HS-27A (cell line): ENCODE measurements around the gene S100A14.
"Not testable (repeated sequence)": the region's sequence is repeated elsewhere in the genome, so short reads cannot be mapped to it uniquely, and the experiment has no call there.

Experiments
- DNase-seq: peaks from one replicate; pipeline ENCODE4 v3.0.0-alpha.2; 2012; ENCODE audit warnings: low read depth, missing footprints

Gene S100A14

GRCh38 chr1:153614906-153615305 is 1.2 kb downstream of the S100A14 start:
- DNase-seq = no peak

GRCh38 chr1:153614189-153614900 is 1.8 kb downstream of the S100A14 start:
- no peak for DNase-seq

GRCh38 chr1:153613406-153613805 is 2.7 kb downstream of the S100A14 start:
- DNase-seq = no peak

GRCh38 chr1:153612755-153613331 is 3.3 kb downstream of the S100A14 start, which contains the start of gene S100A16:
Gene S100A16, minus strand, starts transcription at chr1:153613137. Its CDS starts 4,986 bp downstream, at chr1:153608151.
- no peak for DNase-seq

GRCh38 chr1:153612111-153612754 is 3.9 kb downstream of the S100A14 start:
- no peak for DNase-seq

- DNase-seq = no peak
These were observed 4.8 kb downstream of the S100A14 start for GRCh38 chr1:153611356-153611755.

- DNase-seq = no peak
These were observed 5.3 kb downstream of the S100A14 start for GRCh38 chr1:153610811-153611301.

GRCh38 chr1:153610334-153610733 is 5.8 kb downstream of the S100A14 start:
- DNase-seq = no peak

- no peak for DNase-seq
These were observed 6.6 kb downstream of the S100A14 start for GRCh38 chr1:153609585-153609907.

- no peak for DNase-seq
These were observed 7.2 kb downstream of the S100A14 start for GRCh38 chr1:153608742-153609584.

GRCh38 chr1:153608089-153608682 is 7.9 kb downstream of the S100A14 start:
- no peak for DNase-seq

GRCh38 chr1:153607381-153607780 is 8.7 kb downstream of the S100A14 start:
- DNase-seq = no peak

GRCh38 chr1:153606194-153606593 is 9.9 kb downstream of the S100A14 start:
- DNase-seq = no peak

- DNase-seq = no peak
These were observed 13.4 kb downstream of the S100A14 start for GRCh38 chr1:153602749-153603148.

- DNase-seq = no peak
These were observed 16.3 kb downstream of the S100A14 start for GRCh38 chr1:153599847-153600246.

GRCh38 chr1:153598309-153599172 is 17.6 kb downstream of the S100A14 start:
- DNase-seq = no peak

GRCh38 chr1:153597206-153597605 is 18.9 kb downstream of the S100A14 start:
- no peak for DNase-seq

- DNase-seq = no peak
These were observed 23.4 kb downstream of the S100A14 start for GRCh38 chr1:153592748-153593147.

GRCh38 chr1:153588482-153588881 is 27.6 kb downstream of the S100A14 start:
- no peak for DNase-seq

GRCh38 chr1:153588033-153588432 is 28.1 kb downstream of the S100A14 start:
- not testable (repeated sequence) for DNase-seq

GRCh38 chr1:153587314-153587713 is 28.8 kb downstream of the S100A14 start:
- DNase-seq = no peak
